ENCODE data around the gene UAP1.

- TF ChIP-seq POLR2A (IDR thresholded peaks at IDR 0.05; ENCODE audit: low read depth, low read length) (no peak), TAF1 (IDR thresholded peaks at IDR 0.05; ENCODE audit: low read depth, low read length) (no peak), POLR2AphosphoS5 (IDR thresholded peaks at IDR 0.05; ENCODE audit: low read depth, low read length) (no peak), POU2F2 (IDR thresholded peaks at IDR 0.05; ENCODE audit: low read depth, low read length) (no peak)
Measured at GRCh38 chr1:162530988-162531319, 30.6 kb upstream of the UAP1 start.
